ENCODE results near the gene TMEM82. TPM values are rescaled to one million over a fixed set of nuclear protein-coding genes. Genes with fewer than 3 reads are reported as not detected.

TMEM82 gene
- total RNA-seq, 1 donor from 2014 or later, result 1.4 TPM

- no peak for TF ChIP-seq CTCF (IDR thresholded peaks at IDR 0.05; ENCODE audit: unreplicated experiment)
- H3K4me1 Mint-ChIP-seq (ENCODE audit: low read depth), result peaks cover 31% of the 10 kb centered on the region
- peak overlapping the region; percentile 95 for H3K27ac Mint-ChIP-seq
Measured at GRCh38 chr1:15758953-15759661, 16.8 kb downstream of the TMEM82 start.

GRCh38 chr1:15760520-15761211 lies 18.4 kb downstream of the TMEM82 start:
- H3K27me3 Mint-ChIP-seq, result no peaks in the 10 kb centered on the region
- no peak for DNase-seq (ENCODE audit: low spot score, unreplicated experiment)
- H3K36me3 Mint-ChIP-seq (ENCODE audit: insufficient read depth), result peaks cover 13% of the 10 kb centered on the region
- H3K9me3 Mint-ChIP-seq (ENCODE audit: low read depth), result no peaks in the 10 kb centered on the region
- H3K27ac Mint-ChIP-seq, result peak overlapping the region; percentile 89
- H3K4me3 Mint-ChIP-seq (ENCODE audit: low read depth), result peak overlapping the region; percentile 91
- no peak for TF ChIP-seq CTCF (IDR thresholded peaks at IDR 0.05; ENCODE audit: unreplicated experiment)
- H3K4me1 Mint-ChIP-seq (ENCODE audit: low read depth), result peaks cover 37% of the 10 kb centered on the region

More at GRCh38 chr1:15758953-15759661, 16.8 kb downstream of the TMEM82 start:
- Mint-ChIP-seq H3K9me3 (ENCODE audit: low read depth) (no peaks in the 10 kb centered on the region), H3K27me3 (no peaks in the 10 kb centered on the region), H3K4me3 (ENCODE audit: low read depth) (peak overlapping the region; percentile 91), H3K36me3 (ENCODE audit: insufficient read depth) (peaks cover 4% of the 10 kb centered on the region)
- DNase-seq (ENCODE audit: low spot score, unreplicated experiment), result no peak

GRCh38 chr1:15761366-15762128 lies 19.2 kb downstream of the TMEM82 start:
- H3K4me1 Mint-ChIP-seq (ENCODE audit: low read depth), result peaks cover 36% of the 10 kb centered on the region
- TF ChIP-seq CTCF (IDR thresholded peaks at IDR 0.05; ENCODE audit: unreplicated experiment), result no peak
- no peaks in the 10 kb centered on the region for H3K9me3 Mint-ChIP-seq (ENCODE audit: low read depth)
- H3K27ac Mint-ChIP-seq, result peak overlapping the region; percentile 89
- H3K36me3 Mint-ChIP-seq (ENCODE audit: insufficient read depth), result peaks cover 17% of the 10 kb centered on the region
- DNase-seq (ENCODE audit: low spot score, unreplicated experiment), result no peak
- no peaks in the 10 kb centered on the region for H3K27me3 Mint-ChIP-seq
- H3K4me3 Mint-ChIP-seq (ENCODE audit: low read depth), result peak overlapping the region; percentile 91

- Mint-ChIP-seq H3K36me3 (ENCODE audit: insufficient read depth) (peaks cover 17% of the 10 kb centered on the region), H3K27ac (peak overlapping the region; percentile 69), H3K4me1 (ENCODE audit: low read depth) (peaks cover 31% of the 10 kb centered on the region), H3K9me3 (ENCODE audit: low read depth) (no peaks in the 10 kb centered on the region), H3K27me3 (no peaks in the 10 kb centered on the region), H3K4me3 (ENCODE audit: low read depth) (no peak overlapping the region)
- DNase-seq (ENCODE audit: low spot score, unreplicated experiment), result no peak
- no peak for TF ChIP-seq CTCF (IDR thresholded peaks at IDR 0.05; ENCODE audit: unreplicated experiment)
Measured at GRCh38 chr1:15762546-15762945, 20.2 kb downstream of the TMEM82 start.

GRCh38 chr1:15764269-15764764 lies 22.0 kb downstream of the TMEM82 start:
- Mint-ChIP-seq H3K9me3 (ENCODE audit: low read depth) (no peaks in the 10 kb centered on the region), H3K27ac (peak overlapping the region; percentile 85), H3K4me3 (ENCODE audit: low read depth) (no peak overlapping the region), H3K4me1 (ENCODE audit: low read depth) (peaks cover 29% of the 10 kb centered on the region), H3K27me3 (no peaks in the 10 kb centered on the region), H3K36me3 (ENCODE audit: insufficient read depth) (peaks cover 21% of the 10 kb centered on the region)
- TF ChIP-seq CTCF (IDR thresholded peaks at IDR 0.05; ENCODE audit: unreplicated experiment), result no peak
- DNase-seq (ENCODE audit: low spot score, unreplicated experiment), result no peak

Measured in progenitor cell of endocrine pancreas (in vitro differentiated cells).